HG03196 (cell line): Measurements from ENCODE around the gene EFTUD2.

Experiments used
- ATAC-seq: cut with Tn5 transposase; IDR thresholded peaks from one replicate; pipeline ENCODE4 v1.9.1; 2021; ENCODE audit not compliant: unreplicated experiment

EFTUD2 gene

DNA sequence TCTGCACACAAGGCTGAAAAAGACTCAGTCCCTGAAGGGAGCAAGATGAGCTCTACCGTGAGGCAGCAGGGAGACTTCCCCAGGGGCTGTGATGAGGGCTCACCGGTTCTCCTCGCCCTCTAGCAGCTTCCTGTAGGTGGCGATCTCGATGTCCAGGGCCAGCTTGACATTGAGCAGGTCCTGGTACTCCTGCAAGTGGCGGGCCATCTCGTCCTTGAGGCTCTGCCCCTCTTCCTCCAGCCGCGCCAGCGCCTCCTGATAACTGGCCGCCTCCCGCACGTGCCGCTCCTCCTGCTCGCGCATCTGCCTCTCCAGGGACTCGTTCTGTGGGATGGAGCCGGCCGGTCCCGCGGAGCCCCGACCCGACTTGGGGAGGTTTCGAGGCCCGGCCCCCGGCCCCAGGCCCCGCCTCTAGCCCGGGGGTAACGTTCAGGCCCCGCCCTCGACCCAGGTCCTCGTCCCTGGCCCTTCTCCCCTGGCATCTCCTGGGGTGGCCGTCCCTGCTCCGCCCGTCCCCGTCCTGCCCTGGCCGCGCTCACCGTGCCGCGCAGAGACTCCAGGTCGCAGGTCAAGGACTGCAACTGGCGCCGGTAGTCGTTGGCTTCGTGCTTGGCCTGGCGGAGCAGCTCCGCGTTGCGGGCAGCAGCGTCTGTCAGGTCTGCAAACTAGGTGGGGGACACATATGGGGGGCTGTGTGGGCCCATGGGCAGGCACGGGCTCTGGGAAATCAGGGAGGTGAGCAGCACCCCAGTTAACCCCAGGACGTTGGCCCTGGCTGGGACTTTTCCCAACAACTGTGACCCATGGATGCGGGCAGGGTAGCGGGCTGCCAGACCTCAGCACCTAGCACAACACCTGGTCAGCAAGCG is 12.1 kb upstream of the EFTUD2 start:
- ATAC-seq = no peak

DNA sequence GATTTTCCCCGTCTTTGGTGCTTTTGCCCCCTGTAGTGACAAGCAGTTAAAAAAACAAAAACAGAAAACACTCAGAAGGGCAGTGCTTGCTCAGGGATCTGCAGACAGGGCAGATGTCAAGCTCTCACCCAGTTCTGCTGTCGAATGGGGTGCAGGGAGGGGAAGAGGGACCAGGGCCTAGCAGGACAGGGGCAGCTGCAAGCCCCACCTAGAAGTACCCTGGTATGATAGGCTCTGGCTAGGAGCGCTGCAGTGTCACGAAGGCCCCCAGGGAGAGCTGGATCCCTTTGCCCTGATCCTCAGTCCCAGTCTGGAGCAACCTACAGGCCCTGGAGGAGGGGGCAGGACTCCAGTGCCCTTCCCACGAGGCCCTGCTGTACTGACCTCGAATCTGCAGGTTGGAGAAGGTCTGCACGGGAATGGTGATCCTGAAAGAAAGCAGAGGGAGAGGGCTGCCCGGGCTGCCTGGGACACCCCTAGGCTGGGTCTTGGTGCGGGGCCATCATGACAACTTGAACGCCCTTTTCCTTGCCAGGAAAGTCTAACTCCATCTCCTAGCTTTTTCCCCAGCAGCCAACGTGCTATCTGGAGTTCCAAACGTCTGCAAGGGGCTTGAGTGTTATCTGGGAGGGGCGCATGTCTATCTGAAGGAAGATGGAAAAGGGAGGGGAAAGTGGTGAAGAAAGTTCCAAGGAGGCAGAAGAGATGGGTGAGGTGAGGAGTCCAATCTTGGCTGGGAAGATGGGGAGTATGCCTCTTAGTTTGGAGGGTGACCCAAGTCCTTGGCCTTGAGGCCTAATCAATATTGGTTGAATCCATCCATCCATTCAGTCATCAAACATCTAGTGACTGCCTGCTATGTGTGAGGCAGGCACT is 11.2 kb upstream of the EFTUD2 start:
- no peak for ATAC-seq

DNA sequence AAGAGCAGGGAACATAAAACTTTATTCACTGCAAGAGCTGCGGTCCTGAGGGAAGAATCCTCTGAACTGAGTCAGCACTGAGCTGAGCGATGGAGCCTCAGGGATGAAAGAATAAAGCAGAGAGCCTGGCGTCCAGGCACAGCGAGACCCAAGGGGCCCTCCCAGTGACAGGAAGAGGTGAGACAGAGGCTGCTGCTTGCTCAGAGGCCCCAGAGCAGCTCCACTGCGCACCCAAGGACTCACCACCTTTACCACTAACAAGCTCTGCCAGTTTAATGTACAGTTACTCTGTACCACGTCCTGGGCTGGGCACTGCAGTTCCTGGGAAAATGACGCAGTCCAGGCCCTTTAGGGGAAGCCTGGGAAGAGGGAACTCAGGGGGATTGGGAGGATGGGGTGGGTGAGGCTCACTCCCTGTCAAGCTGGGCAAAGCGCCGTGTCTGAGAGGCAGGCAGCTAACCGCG is 10.5 kb upstream of the EFTUD2 start:
- no peak for ATAC-seq

DNA sequence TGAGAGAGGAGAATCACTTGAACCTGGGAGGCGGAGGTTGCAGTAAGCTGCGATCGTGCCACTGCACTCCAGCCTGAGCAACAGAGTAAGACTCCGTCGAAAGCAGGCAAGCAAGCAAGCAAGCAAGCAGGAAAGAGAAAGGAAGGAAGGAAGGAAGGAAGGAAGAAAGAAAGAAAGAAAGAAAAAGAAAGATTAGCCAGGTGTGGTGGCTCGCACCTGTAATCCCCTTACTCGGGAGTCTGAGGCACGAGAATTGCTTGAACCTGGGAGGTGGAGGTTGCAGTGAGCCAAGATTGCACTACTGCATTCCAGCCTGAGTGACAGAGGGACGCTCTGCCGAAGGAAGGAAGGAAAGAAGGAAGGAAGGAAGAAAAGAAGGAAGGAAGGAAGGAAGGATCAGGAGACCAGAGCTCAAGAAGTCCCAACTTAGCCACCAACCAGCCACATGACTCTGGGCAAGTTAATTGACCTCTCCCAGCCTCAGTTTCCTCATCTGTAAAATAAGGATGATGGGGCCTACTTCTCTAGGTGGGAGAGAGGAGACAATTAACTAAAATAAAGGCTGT is 9.6 kb upstream of the EFTUD2 start:
- ATAC-seq = no peak

GRCh38 chr17:44907729-44908470 is 8.7 kb upstream of the EFTUD2 start:
- no peak for ATAC-seq

DNA sequence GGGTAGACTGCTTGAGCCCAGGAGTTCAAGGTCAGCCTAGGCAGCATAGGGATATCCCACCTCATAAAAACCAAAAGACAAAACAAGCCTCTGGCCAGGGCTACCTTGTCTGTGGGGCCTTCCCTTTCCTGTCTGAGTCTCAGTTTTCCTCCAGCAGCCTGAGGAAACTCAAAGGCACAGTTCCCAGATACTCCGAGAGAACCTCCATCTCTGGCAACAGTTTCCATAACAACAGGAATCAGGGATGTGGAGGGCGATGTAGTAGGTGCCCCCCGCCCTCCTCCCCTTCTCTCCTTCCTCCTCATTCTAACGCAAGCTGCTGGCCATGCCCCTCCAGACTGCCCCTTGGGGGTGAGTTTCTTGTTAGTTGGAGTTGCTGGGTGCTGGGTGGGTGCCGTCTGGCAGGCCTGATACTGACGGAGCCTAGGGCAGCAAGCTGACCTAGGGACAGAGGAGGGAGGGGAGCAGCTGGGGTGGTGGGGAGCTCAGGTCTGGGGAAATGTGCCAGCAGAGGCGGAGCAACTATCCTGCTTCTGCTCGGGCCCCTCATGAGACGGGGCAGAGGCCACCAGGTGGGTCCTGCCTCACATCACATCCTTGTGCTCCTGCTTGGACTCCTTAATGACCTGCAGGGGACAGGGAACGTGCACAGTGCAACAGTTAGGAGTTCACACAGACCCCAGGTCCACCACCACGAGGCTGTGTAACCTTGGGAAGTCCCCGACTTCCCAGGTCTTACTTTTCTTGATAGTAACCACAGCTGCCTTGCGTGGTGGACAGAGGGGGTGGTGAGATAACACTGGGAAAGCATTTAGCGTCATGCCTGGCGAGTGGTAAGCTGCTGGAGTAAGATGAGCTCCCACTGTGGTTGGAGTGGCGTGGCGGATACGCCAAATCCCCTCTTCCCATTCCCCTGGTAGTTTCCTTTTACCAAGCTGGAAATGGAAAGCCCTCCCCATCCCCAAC is 7.8 kb upstream of the EFTUD2 start:
- no peak for ATAC-seq

- no peak for ATAC-seq
These were observed 6.9 kb upstream of the EFTUD2 start for GRCh38 chr17:44906010-44906646.

- ATAC-seq = no peak
These were observed 6.1 kb upstream of the EFTUD2 start for GRCh38 chr17:44905006-44906000.

GRCh38 chr17:44904001-44904984 is 5.0 kb upstream of the EFTUD2 start:
- ATAC-seq = no peak

DNA sequence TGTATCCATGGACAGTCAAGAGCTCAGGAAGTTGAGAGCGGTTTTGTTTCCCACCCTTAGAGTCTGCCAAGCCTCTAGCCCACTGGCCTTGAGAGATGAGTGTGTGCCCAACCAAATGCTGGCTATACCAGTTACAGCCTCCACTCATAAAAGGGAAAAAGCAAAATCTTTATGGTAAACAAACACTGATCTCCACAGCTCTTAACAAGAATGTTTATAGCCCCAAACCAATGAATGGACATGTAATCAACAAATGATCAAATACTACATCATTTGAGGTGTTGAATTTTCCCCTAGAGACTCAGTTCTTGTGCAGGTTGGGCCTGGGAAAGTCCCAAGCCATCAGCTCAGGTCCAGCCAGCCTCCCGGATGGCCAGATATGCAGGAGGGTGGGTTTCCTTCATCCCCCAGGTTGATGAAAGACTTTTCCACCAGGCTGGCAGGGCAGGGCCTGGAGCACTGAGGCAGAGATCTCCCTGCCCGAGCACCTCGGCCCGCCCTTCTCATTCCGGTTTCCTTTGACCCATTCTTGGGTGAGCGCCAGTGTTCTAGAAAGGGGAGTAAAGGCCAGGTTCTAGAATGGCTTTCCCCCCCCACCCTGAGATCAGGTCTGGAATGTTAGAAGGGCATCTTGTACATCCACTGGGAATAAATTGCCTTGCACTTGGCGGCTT is 3.9 kb upstream of the EFTUD2 start:
- no peak for ATAC-seq

DNA sequence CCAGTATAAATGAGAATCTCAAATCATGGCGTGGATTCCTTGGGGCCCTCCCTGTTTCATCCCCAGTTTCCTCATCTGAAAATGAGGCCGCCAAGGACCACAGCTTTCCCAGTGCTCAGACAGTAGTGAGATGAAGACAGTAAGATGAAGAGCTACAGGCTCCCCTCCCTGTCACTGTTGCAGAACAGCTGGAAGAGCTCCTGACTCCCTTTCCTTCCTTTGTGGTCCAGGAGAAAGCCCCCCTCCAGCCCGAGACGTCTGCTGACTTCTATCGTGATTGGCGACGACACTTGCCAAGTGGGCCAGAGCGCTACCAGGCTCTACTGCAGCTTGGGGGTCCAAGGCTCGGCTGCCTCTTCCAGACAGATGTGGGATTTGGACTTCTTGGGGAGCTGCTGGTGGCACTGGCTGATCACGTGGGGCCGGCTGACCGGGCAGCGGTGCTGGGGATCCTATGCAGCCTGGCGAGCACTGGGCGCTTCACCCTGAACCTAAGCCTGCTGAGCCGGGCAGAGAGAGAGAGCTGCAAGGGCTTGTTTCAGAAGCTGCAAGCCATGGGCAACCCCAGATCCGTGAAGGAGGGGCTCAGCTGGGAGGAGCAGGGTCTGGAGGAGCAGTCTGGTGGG is 3.0 kb upstream of the EFTUD2 start:
- ATAC-seq = no peak

DNA sequence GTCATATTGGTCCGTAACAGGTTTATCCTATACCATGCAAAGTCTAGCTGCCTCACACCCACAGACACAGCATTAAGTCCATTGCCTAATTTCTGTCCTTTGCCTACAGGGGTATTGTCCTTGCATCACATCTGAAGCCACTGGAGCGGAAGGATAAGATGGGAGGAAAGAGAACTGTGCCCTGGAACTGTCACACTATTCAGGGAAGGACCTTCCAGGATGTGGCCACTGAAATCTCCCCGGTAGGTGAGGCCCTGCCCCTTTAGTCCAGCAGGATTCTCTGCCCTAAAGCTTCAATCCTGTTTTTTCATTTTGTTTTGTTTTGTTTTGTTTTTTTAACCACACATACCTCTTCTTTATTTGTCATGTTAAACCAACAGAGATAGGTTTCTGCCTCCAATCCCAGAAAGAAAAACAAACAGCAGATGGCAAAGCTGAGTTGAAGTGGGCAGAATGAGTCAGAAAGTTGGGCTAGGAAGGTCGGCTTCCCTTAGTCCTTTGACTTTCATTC is 2.2 kb upstream of the EFTUD2 start:
- ATAC-seq = no peak

- no peak for ATAC-seq
These were observed 1.6 kb upstream of the EFTUD2 start for GRCh38 chr17:44900894-44901293.

GRCh38 chr17:44898768-44899073 is 524 bp downstream of the EFTUD2 start:
- no peak for ATAC-seq

DNA sequence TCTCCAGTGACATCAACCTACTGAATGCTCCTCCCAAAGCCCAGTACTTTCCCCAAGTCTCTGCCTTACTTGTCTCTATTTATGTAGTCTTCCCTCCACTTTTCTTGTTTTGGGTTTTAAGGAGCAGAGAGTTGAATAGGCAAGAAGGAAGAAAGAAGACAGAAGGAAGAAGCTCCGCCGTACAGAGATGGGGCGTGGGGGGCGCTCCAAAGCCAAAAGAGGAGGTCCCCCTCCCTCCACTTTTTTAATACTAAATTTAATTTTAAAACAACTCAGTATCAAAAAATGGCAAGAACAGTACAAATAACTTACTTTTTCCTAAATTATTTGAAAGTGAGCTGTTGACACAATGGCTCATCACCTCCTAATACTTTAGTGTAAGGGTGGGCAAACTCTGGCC is 4.6 kb downstream of the EFTUD2 start:
- ATAC-seq = no peak

- ATAC-seq = no peak
These were observed 7.0 kb downstream of the EFTUD2 start for GRCh38 chr17:44892250-44892649.
